ENCODE results near the gene PDYN.

PDYN gene

DNA sequence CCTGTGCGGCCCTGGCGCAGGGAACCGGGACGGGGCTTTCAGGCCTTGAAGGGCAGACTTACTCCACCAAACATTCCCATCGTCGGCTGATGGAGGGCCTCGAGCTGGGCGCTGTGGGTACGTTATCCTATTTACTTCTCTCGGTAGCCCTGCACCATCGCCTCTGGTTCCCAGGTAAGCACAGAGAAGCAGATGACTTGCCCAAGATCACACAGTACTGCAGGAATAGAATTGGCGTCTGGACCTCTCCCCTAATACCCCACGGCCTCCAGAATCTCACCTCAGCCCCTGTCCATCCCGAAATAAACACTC, 46.4 kb downstream of the PDYN start:
- H3K27ac ChIP-seq (ENCODE audit: low read length) = no peak overlapping the region
- H3K36me3 ChIP-seq (ENCODE audit: insufficient read depth, low read depth, low read length) = no peaks in the 10 kb centered on the region
- no peak overlapping the region; the same call in 1 of the 2 replicates for H3K9ac ChIP-seq (ENCODE audit: low read depth, low read length)
- no peaks in the 10 kb centered on the region for H3K9me3 ChIP-seq (ENCODE audit: insufficient read depth, low read depth, low read length)
- peaks cover 10% of the 10 kb centered on the region; the same call in 1 of the 2 replicates for H3K4me1 ChIP-seq (ENCODE audit: insufficient read depth, low read length)
- H3K27me3 ChIP-seq (ENCODE audit: insufficient read depth, low read length) = peaks cover 58% of the 10 kb centered on the region
- H3K4me3 ChIP-seq (ENCODE audit: low read length) = peak overlapping the region; percentile 74; the same call in 1 of the 2 replicates

DNA sequence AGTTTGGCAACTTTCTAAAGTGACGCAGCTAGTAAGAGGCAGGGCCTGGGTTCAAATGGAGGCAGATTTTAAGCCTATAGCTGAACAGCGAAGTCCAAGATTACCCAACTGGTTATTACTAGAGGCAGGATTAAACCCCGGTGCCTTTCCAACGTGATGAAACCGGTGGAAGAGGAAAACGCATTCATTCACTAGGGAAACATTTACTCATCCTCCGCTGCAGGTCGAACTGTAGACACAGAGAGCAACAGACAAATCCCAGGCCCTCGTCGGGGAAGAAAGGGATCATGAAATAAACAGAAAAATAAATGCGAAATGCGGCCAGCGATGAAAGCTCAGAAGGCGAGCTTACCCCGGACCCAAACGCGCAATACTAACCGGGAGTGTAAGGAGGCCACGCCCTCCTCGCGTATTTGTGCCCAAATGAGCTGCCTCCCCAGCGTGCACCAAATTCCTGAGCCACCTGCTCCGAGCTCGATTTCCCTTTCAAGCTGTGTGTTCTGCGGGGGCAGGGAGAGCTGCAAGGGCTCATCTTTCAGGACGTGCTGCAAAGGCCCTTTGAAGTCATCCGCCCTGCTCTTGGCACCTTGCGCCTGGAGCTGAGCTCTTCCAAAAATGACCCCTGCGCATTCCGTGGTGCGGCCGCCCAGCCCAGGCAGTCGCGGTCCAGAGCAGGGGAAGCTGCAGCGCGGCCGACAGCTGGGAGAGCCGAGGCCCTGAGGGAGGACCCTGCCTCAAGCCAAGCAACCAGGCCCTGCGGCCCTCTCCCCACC, 46.9 kb downstream of the PDYN start:
- H3K4me3 ChIP-seq (ENCODE audit: low read length) = peak overlapping the region; percentile 74
- H3K9ac ChIP-seq (ENCODE audit: low read depth, low read length) = peak overlapping the region; percentile 74; the same call in 1 of the 2 replicates
- H3K9me3 ChIP-seq (ENCODE audit: insufficient read depth, low read depth, low read length) = no peaks in the 10 kb centered on the region
- no peaks in the 10 kb centered on the region for H3K36me3 ChIP-seq (ENCODE audit: insufficient read depth, low read depth, low read length)
- H3K4me1 ChIP-seq (ENCODE audit: insufficient read depth, low read length) = peaks cover 10% of the 10 kb centered on the region; the same call in 1 of the 2 replicates
- H3K27me3 ChIP-seq (ENCODE audit: insufficient read depth, low read length) = peaks cover 58% of the 10 kb centered on the region
- no peak overlapping the region for H3K27ac ChIP-seq (ENCODE audit: low read length)

DNA sequence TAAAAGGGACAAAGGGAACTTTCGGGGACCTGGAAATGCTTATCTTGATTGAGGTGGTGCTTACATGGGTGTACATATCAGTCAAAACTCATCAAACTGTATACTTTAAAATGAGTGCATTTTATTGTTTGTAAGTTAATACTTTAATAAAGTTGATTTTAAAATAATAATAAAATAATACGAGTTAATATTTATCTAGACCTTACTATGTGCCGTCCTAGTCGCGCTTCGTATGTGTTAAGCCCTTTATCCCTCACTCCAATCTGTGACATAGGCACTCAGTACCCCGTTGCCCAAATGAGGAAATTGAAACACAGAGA, 47.5 kb downstream of the PDYN start:
- H3K36me3 ChIP-seq (ENCODE audit: insufficient read depth, low read depth, low read length) = no peaks in the 10 kb centered on the region
- H3K27ac ChIP-seq (ENCODE audit: low read length) = no peak overlapping the region
- peak overlapping the region; percentile 74 for H3K4me3 ChIP-seq (ENCODE audit: low read length)
- no peaks in the 10 kb centered on the region for H3K9me3 ChIP-seq (ENCODE audit: insufficient read depth, low read depth, low read length)
- H3K4me1 ChIP-seq (ENCODE audit: insufficient read depth, low read length) = peaks cover 10% of the 10 kb centered on the region; the same call in 1 of the 2 replicates
- peaks cover 53% of the 10 kb centered on the region for H3K27me3 ChIP-seq (ENCODE audit: insufficient read depth, low read length)
- peak overlapping the region; percentile 74; the same call in 1 of the 2 replicates for H3K9ac ChIP-seq (ENCODE audit: low read depth, low read length)

DNA sequence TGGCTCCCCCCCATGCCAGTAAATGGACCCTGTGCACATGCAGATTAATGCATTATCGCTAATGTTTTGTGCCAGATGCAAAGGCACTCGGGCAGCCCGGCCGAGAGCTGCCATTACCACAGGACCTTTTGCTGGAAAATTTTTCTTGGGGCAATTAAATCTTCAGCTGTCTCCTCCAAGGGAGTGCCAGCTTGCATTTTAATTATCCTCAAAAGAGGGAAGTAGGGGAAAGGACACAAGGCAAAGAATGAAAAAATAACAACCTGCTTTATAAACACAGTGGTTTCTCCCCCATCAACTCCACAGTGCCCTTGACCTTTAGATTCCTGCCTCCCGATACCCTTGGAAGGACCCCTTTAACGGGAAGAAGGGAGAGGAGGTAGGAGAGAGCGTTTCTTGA, 48.2 kb downstream of the PDYN start:
- H3K27me3 ChIP-seq (ENCODE audit: insufficient read depth, low read length) = peaks cover 51% of the 10 kb centered on the region
- peaks cover 8% of the 10 kb centered on the region; the same call in 1 of the 2 replicates for H3K4me1 ChIP-seq (ENCODE audit: insufficient read depth, low read length)
- H3K36me3 ChIP-seq (ENCODE audit: insufficient read depth, low read depth, low read length) = no peaks in the 10 kb centered on the region
- H3K9me3 ChIP-seq (ENCODE audit: insufficient read depth, low read depth, low read length) = no peaks in the 10 kb centered on the region
- H3K27ac ChIP-seq (ENCODE audit: low read length) = no peak overlapping the region
- no peak overlapping the region for H3K4me3 ChIP-seq (ENCODE audit: low read length)
- no peak overlapping the region for H3K9ac ChIP-seq (ENCODE audit: low read depth, low read length)

DNA sequence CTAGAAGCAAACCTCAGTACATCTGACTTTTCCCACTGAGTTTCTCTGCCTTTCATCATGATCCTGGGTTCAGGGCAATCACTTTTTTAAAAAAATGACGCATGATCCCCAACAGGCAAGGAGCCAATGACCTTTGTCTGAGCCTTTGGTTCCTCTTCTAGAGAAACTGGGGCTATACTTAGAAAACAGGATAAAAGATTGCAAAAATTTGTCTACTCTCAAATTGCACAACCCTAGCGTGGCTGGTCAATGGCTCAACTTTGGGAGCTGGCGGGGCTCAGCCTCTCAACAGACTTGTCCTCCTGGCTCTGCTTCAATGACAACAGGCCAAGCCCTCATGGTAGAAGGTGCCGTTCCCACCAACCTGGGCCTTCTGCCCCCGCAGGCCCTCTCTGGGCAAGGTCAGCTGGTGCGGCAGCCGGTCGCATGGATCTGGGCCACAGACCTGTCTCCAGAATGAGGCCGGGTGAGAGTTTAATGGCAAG, 48.7 kb downstream of the PDYN start:
- Histone ChIP-seq H3K4me1 (ENCODE audit: insufficient read depth, low read length) (peaks cover 8% of the 10 kb centered on the region; the same call in 1 of the 2 replicates), H3K9ac (ENCODE audit: low read depth, low read length) (no peak overlapping the region), H3K27me3 (ENCODE audit: insufficient read depth, low read length) (peaks cover 51% of the 10 kb centered on the region), H3K4me3 (ENCODE audit: low read length) (no peak overlapping the region), H3K9me3 (ENCODE audit: insufficient read depth, low read depth, low read length) (no peaks in the 10 kb centered on the region), H3K36me3 (ENCODE audit: insufficient read depth, low read depth, low read length) (no peaks in the 10 kb centered on the region), H3K27ac (ENCODE audit: low read length) (no peak overlapping the region)

DNA sequence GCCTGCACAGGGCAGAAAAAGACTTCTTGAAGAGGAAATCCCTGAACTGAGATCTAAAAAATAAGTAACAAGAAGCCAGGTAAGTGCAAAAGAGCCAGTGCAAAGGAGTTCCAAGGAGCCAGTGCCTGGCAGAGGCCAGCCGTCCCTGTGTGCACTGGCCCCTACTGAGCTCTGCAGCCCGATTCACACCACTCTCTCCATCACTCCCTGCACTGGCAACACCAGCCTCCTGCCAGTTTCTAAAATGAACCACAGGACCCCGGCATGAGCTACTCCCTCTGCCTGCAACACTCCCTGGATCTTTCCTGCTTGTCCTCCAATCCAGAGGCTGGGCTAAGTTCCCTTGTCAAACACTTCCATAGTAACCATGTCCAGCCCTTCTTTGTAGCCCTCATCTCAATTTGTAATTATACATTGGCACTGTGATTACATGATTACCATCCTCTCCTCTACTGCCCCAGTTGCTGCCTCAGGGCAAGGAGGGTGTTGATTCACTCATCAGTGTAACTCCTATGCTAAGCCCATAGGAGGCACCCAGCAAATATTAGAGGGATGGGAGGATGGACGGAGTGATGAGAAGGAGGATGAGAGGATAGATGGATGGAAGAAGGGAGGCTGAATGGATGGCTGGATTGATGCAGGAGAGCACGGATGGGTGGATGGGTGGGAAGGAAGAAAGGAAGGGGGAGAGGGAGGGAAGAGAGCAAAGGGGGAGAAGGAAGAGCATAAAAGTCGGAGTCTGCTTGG, 49.3 kb downstream of the PDYN start:
- H3K4me3 ChIP-seq (ENCODE audit: low read length) = no peak overlapping the region
- H3K9ac ChIP-seq (ENCODE audit: low read depth, low read length) = no peak overlapping the region
- peaks cover 4% of the 10 kb centered on the region; the same call in 1 of the 2 replicates for H3K4me1 ChIP-seq (ENCODE audit: insufficient read depth, low read length)
- no peaks in the 10 kb centered on the region for H3K9me3 ChIP-seq (ENCODE audit: insufficient read depth, low read depth, low read length)
- H3K27me3 ChIP-seq (ENCODE audit: insufficient read depth, low read length) = peaks cover 51% of the 10 kb centered on the region
- no peaks in the 10 kb centered on the region for H3K36me3 ChIP-seq (ENCODE audit: insufficient read depth, low read depth, low read length)
- no peak overlapping the region for H3K27ac ChIP-seq (ENCODE audit: low read length)

DNA sequence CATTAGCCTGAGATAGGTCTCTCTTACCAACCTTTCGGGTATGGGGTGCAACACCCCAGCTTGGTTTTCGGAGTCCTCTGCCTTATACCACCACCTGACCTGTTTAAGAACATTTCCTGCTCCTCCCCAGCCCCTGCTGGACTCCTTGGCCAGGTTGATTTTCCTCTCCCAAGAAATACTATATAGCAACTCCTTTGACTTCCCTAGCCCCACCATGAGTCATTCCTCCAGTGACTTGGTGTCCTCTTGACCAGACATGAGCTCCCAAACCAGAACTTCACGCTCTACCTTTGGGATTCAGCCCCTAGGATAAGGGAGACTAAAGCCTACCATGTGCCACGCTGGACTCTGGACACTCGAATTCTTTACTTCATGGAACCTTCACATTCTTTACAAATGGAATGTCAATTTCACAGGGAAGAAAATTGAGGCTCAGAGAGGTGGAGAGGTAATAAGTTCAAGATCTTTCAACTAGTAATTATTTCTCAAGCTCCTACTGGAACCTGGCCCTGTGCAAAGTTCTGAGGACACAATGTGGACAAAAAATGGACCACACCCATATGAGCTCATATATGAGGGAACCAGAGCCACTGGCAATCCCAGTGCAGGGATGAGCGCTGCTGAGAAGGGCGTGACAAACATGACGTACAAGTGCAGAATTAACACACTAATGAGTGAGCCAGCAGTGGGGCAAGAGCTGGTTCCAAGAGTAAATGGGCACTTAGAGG, 50.4 kb downstream of the PDYN start:
- no peak overlapping the region for H3K27ac ChIP-seq (ENCODE audit: low read length)
- H3K4me1 ChIP-seq (ENCODE audit: insufficient read depth, low read length) = peaks cover 4% of the 10 kb centered on the region; the same call in 1 of the 2 replicates
- no peak overlapping the region for H3K4me3 ChIP-seq (ENCODE audit: low read length)
- no peaks in the 10 kb centered on the region for H3K9me3 ChIP-seq (ENCODE audit: insufficient read depth, low read depth, low read length)
- H3K9ac ChIP-seq (ENCODE audit: low read depth, low read length) = no peak overlapping the region
- peaks cover 51% of the 10 kb centered on the region for H3K27me3 ChIP-seq (ENCODE audit: insufficient read depth, low read length)
- H3K36me3 ChIP-seq (ENCODE audit: insufficient read depth, low read depth, low read length) = no peaks in the 10 kb centered on the region

DNA sequence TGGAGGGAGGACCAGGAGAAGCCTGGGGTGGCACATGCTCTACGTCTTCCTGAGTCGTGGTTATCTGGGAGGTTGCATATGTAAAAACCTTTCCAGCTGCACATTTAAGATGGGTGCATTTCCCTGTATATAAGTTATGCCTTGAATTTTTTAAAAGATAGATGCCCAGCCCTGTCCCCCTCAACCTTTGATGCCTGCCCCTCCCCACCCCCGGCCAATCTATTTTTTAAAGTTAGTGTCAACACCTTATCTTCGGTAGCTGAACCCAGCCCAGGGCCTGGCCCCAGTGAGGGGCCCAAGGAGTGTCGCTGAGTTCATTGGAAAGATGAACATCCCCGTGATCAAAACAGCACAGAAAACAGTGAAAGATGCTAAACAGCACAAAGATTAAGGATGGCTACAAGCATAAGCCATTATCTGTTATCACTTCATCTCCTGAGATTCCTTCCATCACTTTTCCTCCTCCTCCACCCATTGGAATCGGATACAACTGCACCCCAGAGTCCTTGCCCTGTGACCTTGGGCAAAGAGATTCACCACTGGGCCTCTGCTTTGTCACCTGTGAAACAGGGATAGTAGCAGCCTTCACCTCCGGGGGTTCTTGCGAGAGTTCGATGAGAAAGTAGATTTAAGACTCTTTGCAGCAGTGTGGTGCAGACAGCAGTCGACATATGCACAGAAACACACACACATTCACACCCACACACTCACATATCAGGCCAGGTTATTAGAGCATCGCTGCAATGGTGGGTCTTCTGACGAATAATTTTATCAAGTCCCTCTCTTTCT, 51.2 kb downstream of the PDYN start:
- Histone ChIP-seq H3K4me1 (ENCODE audit: insufficient read depth, low read length) (peaks cover 2% of the 10 kb centered on the region; the same call in 1 of the 2 replicates), H3K27me3 (ENCODE audit: insufficient read depth, low read length) (peaks cover 44% of the 10 kb centered on the region), H3K9ac (ENCODE audit: low read depth, low read length) (no peak overlapping the region), H3K27ac (ENCODE audit: low read length) (no peak overlapping the region), H3K36me3 (ENCODE audit: insufficient read depth, low read depth, low read length) (no peaks in the 10 kb centered on the region), H3K9me3 (ENCODE audit: insufficient read depth, low read depth, low read length) (no peaks in the 10 kb centered on the region), H3K4me3 (ENCODE audit: low read length) (no peak overlapping the region)

DNA sequence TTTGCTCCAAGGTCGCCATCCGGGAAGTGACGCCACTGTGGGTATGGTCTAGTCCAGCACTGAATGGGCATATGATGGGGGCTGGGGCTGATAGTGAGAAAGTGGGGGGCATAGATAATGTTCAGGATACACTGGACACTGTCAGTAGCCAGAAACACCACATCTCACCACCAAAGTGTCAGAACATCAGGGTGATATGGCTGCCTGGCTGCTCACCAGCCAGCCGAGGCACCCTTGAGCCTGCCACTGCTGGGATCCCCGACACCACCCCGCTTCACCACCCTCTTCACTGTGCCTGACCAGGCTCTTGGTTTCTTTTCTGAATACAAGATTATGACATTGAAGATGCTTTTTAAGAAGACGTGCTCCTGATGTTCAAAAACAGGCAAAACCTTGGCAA, 51.8 kb downstream of the PDYN start:
- Histone ChIP-seq H3K4me1 (ENCODE audit: insufficient read depth, low read length) (no peaks in the 10 kb centered on the region; the same call in 1 of the 2 replicates), H3K27me3 (ENCODE audit: insufficient read depth, low read length) (peaks cover 37% of the 10 kb centered on the region), H3K9ac (ENCODE audit: low read depth, low read length) (no peak overlapping the region), H3K27ac (ENCODE audit: low read length) (no peak overlapping the region), H3K36me3 (ENCODE audit: insufficient read depth, low read depth, low read length) (no peaks in the 10 kb centered on the region), H3K9me3 (ENCODE audit: insufficient read depth, low read depth, low read length) (no peaks in the 10 kb centered on the region), H3K4me3 (ENCODE audit: low read length) (no peak overlapping the region)

DNA sequence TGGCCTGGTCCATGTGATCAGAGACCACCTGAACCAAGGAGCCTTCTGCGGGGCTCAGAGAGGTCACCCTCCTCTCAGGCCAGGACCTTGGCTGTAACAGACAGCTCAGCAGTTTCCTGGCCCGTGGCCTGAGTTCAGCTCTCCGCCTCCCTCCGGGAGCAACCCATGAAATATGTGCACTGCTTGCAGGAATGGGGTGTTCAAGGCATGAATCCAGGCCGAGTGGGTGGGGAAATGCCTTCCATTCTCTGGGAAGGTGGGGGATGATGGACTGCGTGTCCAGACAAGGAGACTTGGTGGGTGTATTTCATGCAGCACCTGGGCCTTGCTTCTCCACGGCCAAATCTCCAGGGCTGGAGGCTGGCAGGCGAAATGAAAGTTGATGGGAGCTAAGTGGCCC, 52.6 kb downstream of the PDYN start:
- Histone ChIP-seq H3K36me3 (ENCODE audit: insufficient read depth, low read depth, low read length) (no peaks in the 10 kb centered on the region), H3K4me1 (ENCODE audit: insufficient read depth, low read length) (no peaks in the 10 kb centered on the region; the same call in 1 of the 2 replicates), H3K27me3 (ENCODE audit: insufficient read depth, low read length) (peaks cover 29% of the 10 kb centered on the region), H3K4me3 (ENCODE audit: low read length) (no peak overlapping the region), H3K9ac (ENCODE audit: low read depth, low read length) (no peak overlapping the region), H3K27ac (ENCODE audit: low read length) (no peak overlapping the region), H3K9me3 (ENCODE audit: insufficient read depth, low read depth, low read length) (no peaks in the 10 kb centered on the region)

DNA sequence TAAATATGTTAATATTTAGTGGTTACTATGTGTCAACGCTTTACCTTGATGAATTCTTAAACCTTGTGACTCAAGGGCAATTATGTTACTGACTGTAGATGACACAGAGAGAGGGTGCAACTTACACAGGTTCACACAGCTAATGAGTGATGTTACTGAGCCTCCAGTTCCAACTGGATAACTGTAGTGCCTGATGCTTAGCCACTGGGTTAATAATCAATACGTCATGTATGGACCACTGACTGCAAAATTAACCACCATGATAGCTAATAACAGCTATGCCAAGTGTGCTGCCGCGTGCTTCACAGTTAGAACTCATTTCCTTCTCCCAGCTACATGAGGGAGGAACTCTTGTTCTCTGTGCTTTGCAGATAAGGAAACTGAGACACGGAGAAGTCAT, 53.3 kb downstream of the PDYN start:
- Histone ChIP-seq H3K4me1 (ENCODE audit: insufficient read depth, low read length) (no peaks in the 10 kb centered on the region), H3K9ac (ENCODE audit: low read depth, low read length) (no peak overlapping the region), H3K27ac (ENCODE audit: low read length) (no peak overlapping the region), H3K9me3 (ENCODE audit: insufficient read depth, low read depth, low read length) (no peaks in the 10 kb centered on the region), H3K27me3 (ENCODE audit: insufficient read depth, low read length) (peaks cover 23% of the 10 kb centered on the region), H3K36me3 (ENCODE audit: insufficient read depth, low read depth, low read length) (no peaks in the 10 kb centered on the region), H3K4me3 (ENCODE audit: low read length) (no peak overlapping the region)

Data from iPS-20b (cell line).